Mucosa of descending colon (tissue), 3 donors: Measurements from ENCODE around the gene STAT5B. TPM values are rescaled to one million over a fixed set of nuclear protein-coding genes. Genes with fewer than 3 reads are reported as not detected.
"Not testable (repeated sequence)": the region's sequence is repeated elsewhere in the genome, so short reads cannot be mapped to it uniquely, and the experiment has no call there.

Experiments used
- ATAC-seq: fragments of 200-7000 bp; cut with Tn5 transposase; one replicate; pipeline ENCODE4 v1.9.1; 2020; ENCODE audit warnings: mild to moderate bottlenecking, moderate library complexity
- DNase-seq, 3 donors: peaks; one replicate each; pipeline ENCODE4 v3.0.0-alpha.2; 2020
- H3K36me3 ChIP-seq: fragments of 200-600 bp; one replicate; pipeline ENCODE4 v1.8.0; 2021; ENCODE audit warnings: low read depth, mild to moderate bottlenecking
- H3K4me1 ChIP-seq: fragments of 200-600 bp; one replicate; pipeline ENCODE4 v1.8.0; 2021; ENCODE audit warnings: low read depth, mild to moderate bottlenecking
- H3K4me3 ChIP-seq: fragments of 200-600 bp; one replicate; pipeline ENCODE4 v1.8.0; 2021; ENCODE audit warnings: mild to moderate bottlenecking
- H3K9me3 ChIP-seq: fragments of 200-600 bp; one replicate; pipeline ENCODE4 v1.8.0; 2021; ENCODE audit warnings: mild to moderate bottlenecking
- CTCF ChIP-seq: fragments of 200-600 bp; IDR thresholded peaks from one replicate; pipeline ENCODE4 v1.8.0; 2022; ENCODE audit warnings: antibody characterized with exemption, mild to moderate bottlenecking
- intact Hi-C, 2 donors: fragments of 100-400 bp; cut with DNase I in 1 of 2; cut with micrococcal nuclease in 1 of 2; formaldehyde crosslinking; loops; one replicate each; pipeline versions ENCODE4 v1.11.0 to v1.11.1; 2022; cut with DNase I, micrococcal nuclease
- total RNA-seq, 3 donors: library from RNA; stranded (reverse); fragmentation: NEBNext Ultra II Directional in 2 of 3; extraction: Animal tissue kit (Norgen Biotek cat#: 25700) in 2 of 3; gene quantifications; one replicate each; pipeline versions ENCODE4 v1.2.1 to v1.2.4, GENCODE V29; 2021 to 2023
- donor health status: DM: no; HTN: no; CAD: no; lungs with moderate emphysema.
- donor health status: DM: no; HTN: no; CAD: no.
- donor health status: DM: no; HTN: yes; CAD: no.

The STAT5B gene
- total RNA-seq, 3 donors from 2014 or later, result 30.1 to 93.0 (median 32.2) TPM

- TF ChIP-seq CTCF, result no peak
- intact Hi-C loops, result no loop called here
- no peak for DNase-seq
- no peak for ATAC-seq
- H3K4me1 ChIP-seq, result peaks cover 12% of the 10 kb centered on the region
- no peak overlapping the region for H3K4me3 ChIP-seq
- H3K9me3 ChIP-seq, result no peaks in the 10 kb centered on the region
- no peaks in the 10 kb centered on the region for H3K36me3 ChIP-seq
Observed at GRCh38 chr17:42270170-42270535, 6.0 kb downstream of the STAT5B start.

DNA sequence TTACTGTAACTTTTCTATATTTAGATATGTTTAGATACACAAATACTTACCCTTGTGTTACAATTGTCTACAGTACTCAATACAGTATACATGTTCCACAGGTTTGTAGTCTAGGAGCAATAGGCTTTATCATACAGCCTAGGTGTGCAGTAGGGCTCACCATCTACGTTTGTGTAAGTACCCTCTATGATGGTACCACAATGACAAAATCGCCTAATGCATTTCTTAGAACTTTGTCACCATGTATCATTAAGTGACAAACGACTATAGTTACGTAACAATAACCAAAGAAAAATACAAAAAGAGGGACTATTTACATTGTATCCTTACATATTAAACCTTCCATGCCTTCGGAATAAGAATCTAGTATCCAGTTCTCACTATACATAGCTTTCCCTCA, 8.0 kb downstream of the STAT5B start:
- ATAC-seq (no peak), DNase-seq (no peak)
- Histone ChIP-seq H3K9me3 (no peaks in the 10 kb centered on the region), H3K36me3 (no peaks in the 10 kb centered on the region), H3K4me3 (no peak overlapping the region), H3K4me1 (no peaks in the 10 kb centered on the region)
- intact Hi-C loops, result no loop called here
- TF ChIP-seq CTCF, result no peak

DNA sequence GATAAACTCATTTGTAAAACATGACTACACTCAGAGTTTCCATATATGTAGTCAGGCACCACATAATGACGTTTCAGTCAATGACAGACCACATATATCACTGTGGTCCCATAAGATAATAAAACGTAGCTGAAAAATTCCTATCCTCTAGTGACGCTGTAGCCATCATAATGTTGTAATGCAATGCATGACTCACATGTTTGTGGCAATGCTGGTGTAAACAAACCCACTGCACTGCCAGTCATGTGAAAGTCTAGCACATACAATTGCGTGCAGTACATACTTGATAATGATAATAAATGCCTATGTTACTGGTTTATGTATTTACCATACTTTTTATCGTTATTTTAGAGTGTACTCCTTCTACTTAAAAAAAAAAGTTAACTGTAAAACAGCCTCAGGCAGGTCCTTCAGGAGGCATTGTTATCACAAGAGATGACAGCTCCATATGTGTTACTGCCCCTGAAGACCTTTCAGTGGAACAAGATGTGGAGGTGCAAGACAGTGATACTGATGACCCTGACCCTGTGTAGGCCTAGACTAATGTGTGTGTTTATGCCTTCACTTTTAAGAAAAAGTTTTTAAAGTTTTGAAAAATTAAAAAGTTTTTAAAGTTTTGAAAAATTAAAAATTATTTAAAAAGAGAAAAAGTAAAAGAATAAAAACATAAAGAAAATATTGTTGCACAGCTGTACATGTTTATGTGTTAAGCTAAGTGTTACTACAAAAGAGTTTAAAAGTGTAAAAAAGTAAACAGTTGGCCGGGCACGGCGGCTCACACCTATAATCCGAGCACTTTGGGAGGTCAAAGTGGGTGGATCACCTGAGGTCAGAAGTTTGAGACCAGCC, 9.0 kb downstream of the STAT5B start:
- H3K4me1 ChIP-seq, result no peaks in the 10 kb centered on the region
- no peaks in the 10 kb centered on the region for H3K9me3 ChIP-seq
- ATAC-seq, result peak; percentile 76
- no peaks in the 10 kb centered on the region for H3K36me3 ChIP-seq
- intact Hi-C loops, result no loop called here
- TF ChIP-seq CTCF, result no peak
- no peak overlapping the region for H3K4me3 ChIP-seq
- no peak for DNase-seq

DNA sequence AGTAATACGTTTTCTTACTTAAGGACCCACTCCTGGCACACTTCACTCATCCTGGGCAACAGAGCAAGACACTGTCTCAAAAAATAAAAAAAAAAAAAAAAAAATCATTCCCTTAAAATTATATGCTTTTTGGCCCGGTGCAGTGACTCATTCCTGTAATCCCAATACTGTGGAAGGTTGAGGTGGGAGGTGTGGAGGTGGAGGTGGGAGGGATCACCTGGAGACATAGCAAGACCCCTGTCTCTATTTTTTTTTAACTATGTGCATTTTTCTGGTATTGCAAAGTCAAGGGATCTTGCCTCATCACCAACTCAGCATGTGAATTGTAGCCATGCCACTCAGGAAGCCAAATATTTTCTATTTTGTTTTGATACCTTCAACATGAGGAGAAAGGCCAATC, 9.7 kb downstream of the STAT5B start:
- intact Hi-C loops, result no loop called here
- no peaks in the 10 kb centered on the region for H3K9me3 ChIP-seq
- no peaks in the 10 kb centered on the region for H3K36me3 ChIP-seq
- no peak for DNase-seq
- H3K4me3 ChIP-seq, result no peak overlapping the region
- ATAC-seq, result no peak
- no peaks in the 10 kb centered on the region for H3K4me1 ChIP-seq
- TF ChIP-seq CTCF, result no peak

DNA sequence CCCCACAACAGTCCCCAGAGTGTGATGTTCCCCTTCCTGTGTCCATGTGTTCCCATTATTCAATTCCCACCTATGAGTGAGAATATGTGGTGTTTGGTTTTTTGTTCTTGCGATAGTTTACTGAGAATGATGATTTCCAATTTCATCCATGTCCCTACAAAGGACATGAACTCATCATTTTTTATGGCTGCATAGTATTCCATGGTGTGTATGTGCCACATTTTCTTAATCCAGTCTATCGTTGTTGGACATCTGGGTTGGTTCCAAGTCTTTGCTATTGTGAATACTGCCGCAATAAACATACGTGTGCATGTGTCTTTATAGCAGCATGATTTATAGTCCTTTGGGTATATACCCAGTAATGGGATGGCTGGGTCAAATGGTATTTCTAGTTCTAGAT, 11.8 kb downstream of the STAT5B start:
- ATAC-seq, H3K4me1 ChIP-seq, H3K4me3 ChIP-seq, H3K9me3 ChIP-seq, H3K36me3 ChIP-seq, DNase-seq, intact Hi-C loops: not testable (repeated sequence)

- intact Hi-C loops, result no loop called here
- H3K36me3 ChIP-seq, result no peaks in the 10 kb centered on the region
- H3K4me1 ChIP-seq, result no peaks in the 10 kb centered on the region
- DNase-seq, result no peak
- no peak for TF ChIP-seq CTCF
- no peaks in the 10 kb centered on the region for H3K9me3 ChIP-seq
- H3K4me3 ChIP-seq, result no peak overlapping the region
- ATAC-seq, result no peak
Observed at GRCh38 chr17:42260318-42260717, 15.9 kb downstream of the STAT5B start.
